ENCODE results near the gene FGGY.
"Not testable (repeated sequence)": the region's sequence is repeated elsewhere in the genome, so short reads cannot be mapped to it uniquely, and the experiment has no call there.

Gene FGGY

GRCh38 chr1:59692591-59692990 lies 395.7 kb downstream of the FGGY start:
- DNase-seq, result peak; percentile 21

- no peak for DNase-seq
Measured at GRCh38 chr1:59693406-59693805, 396.5 kb downstream of the FGGY start.

GRCh38 chr1:59695252-59695651 lies 398.4 kb downstream of the FGGY start:
- no peak for DNase-seq

GRCh38 chr1:59696421-59697115 lies 399.7 kb downstream of the FGGY start:
- no peak for DNase-seq

- no peak for DNase-seq
Measured at GRCh38 chr1:59697150-59697800, 400.4 kb downstream of the FGGY start.

- DNase-seq, result no peak
Measured at GRCh38 chr1:59698386-59698785, 401.5 kb downstream of the FGGY start.

- peak; percentile 6 for DNase-seq
Measured at GRCh38 chr1:59699227-59699847, 402.4 kb downstream of the FGGY start.

GRCh38 chr1:59701376-59701775 lies 404.5 kb downstream of the FGGY start:
- DNase-seq, result no peak

GRCh38 chr1:59703226-59703917 lies 406.5 kb downstream of the FGGY start:
- no peak for DNase-seq

GRCh38 chr1:59703918-59704378 lies 407.1 kb downstream of the FGGY start:
- no peak for DNase-seq

- DNase-seq, result no peak
Measured at GRCh38 chr1:59704716-59705115, 407.8 kb downstream of the FGGY start.

GRCh38 chr1:59705466-59706302 lies 408.8 kb downstream of the FGGY start:
- DNase-seq, result no peak

GRCh38 chr1:59706303-59706599 lies 409.4 kb downstream of the FGGY start:
- no peak for DNase-seq

GRCh38 chr1:59707178-59707791 lies 410.4 kb downstream of the FGGY start:
- DNase-seq, result no peak

- no peak for DNase-seq
Measured at GRCh38 chr1:59709333-59709732, 412.4 kb downstream of the FGGY start.

GRCh38 chr1:59710920-59711319 lies 414.0 kb downstream of the FGGY start:
- not testable (repeated sequence) for DNase-seq

- DNase-seq, result no peak
Measured at GRCh38 chr1:59714219-59714618, 417.3 kb downstream of the FGGY start.

- DNase-seq, result no peak
Measured at GRCh38 chr1:59714966-59715365, 418.1 kb downstream of the FGGY start.

- DNase-seq, result no peak
Measured at GRCh38 chr1:59716832-59717231, 419.9 kb downstream of the FGGY start.

GRCh38 chr1:59718064-59718988 lies 421.4 kb downstream of the FGGY start:
- no peak for DNase-seq

- no peak for DNase-seq
Measured at GRCh38 chr1:59718989-59719360, 422.1 kb downstream of the FGGY start.
